Superior temporal gyrus (tissue), 1 donor: ENCODE results near the gene ANKRD50.

Experiments
- DNase-seq: peaks from one replicate; pipeline ENCODE4 v3.0.0-alpha.2; 2016; ENCODE audit errors: extremely low spot score

Gene ANKRD50, protein sequence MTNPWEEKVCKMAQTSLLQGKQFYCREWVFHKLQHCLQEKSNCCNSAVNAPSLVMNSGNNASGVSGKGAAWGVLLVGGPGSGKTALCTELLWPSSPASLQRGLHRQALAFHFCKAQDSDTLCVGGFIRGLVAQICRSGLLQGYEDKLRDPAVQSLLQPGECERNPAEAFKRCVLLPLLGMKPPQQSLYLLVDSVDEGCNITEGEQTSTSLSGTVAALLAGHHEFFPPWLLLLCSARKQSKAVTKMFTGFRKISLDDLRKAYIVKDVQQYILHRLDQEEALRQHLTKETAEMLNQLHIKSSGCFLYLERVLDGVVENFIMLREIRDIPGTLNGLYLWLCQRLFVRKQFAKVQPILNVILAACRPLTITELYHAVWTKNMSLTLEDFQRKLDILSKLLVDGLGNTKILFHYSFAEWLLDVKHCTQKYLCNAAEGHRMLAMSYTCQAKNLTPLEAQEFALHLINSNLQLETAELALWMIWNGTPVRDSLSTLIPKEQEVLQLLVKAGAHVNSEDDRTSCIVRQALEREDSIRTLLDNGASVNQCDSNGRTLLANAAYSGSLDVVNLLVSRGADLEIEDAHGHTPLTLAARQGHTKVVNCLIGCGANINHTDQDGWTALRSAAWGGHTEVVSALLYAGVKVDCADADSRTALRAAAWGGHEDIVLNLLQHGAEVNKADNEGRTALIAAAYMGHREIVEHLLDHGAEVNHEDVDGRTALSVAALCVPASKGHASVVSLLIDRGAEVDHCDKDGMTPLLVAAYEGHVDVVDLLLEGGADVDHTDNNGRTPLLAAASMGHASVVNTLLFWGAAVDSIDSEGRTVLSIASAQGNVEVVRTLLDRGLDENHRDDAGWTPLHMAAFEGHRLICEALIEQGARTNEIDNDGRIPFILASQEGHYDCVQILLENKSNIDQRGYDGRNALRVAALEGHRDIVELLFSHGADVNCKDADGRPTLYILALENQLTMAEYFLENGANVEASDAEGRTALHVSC (N-terminal part only)

DNA sequence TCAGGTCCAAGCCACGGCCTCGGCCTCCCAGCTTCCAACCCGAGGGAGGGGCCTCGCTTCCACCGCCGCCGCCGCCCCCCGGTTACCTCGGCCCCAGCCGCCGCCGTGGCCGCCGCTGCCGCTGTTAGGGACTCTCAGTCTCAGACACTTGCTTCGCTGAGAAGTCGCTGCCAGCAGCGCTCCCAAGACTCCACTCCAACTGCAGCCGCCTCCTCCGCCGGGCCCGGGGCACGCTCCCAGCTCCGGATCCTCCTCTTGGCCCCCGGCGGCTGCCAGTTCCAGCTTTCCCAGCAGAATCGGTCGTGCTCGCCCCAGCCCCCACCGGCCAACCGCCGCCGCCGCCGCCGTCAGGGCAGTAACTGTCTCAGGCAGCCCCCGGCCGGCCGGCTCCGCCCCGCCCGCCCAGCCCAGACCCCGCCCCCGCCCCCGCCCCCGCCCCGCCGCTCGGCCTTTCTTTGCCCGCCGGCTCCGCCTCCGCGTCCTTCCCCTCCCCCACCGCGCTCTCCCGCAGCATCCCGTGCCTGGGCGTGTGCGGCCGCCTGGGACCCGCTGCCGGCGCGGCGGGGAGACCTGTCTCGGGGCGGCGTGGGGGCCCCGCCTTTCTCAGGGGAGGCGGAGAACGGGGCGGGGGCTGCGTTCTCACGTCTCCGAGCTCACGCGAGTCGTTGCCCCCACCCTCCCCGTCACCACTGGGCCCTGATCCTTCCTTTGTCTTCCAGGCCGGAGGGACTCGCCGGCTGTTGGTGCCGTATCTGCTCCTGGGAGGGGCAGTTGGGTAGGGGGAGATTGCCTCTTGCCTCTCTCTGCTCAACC lies at the start of gene ANKRD50:
ANKRD50 (minus strand) TSS at position 361 of the 813 bp plus-strand sequence. CDS start 2,221 bp downstream, outside the sequence.
- DNase-seq: peak; percentile 78

GRCh38 chr4:124757126-124757525 lies 44.6 kb upstream of the ANKRD50 start:
- no peak for DNase-seq

DNA sequence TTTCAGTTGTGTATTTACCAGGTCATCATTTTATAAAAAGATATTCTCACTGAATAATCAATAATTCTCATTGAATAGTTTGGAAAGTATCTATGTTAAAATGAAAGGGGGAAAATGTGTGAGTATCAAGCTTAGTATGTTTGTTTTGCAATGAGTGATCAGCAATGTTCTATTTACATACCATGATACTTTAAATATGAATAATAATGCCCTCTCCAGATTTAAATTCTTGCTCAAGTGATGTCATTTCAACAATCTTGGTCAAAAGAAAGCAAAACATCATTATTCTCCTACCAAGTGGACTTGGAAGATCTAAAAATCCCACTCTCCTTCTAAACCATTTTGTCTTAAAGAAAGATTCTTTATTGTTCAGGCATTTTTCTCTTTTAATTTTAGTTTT lies 42.1 kb upstream of the ANKRD50 start:
- no peak for DNase-seq

GRCh38 chr4:124753941-124754581 lies 41.5 kb upstream of the ANKRD50 start:
- no peak for DNase-seq

DNA sequence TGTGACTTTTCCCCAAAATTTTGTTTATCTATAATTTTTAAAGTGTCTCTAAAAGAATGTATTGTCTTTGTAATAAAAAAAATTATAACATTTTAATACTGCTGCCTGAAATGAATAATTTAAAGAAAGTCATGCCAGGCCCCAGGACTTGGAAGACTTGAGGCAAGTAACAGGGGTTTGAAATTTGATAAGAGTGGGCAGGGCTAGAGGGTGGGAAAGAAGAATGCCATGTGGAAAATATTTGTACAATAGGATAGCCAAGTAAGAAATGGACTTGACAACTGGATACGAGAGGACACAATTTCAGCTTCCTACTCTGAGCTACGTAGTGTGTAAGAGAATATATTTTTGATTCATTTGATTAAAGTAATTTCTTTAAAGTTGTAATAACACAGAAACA lies 36.9 kb upstream of the ANKRD50 start:
- DNase-seq: no peak

- no peak for DNase-seq
Measured at GRCh38 chr4:124748965-124749364, 36.4 kb upstream of the ANKRD50 start.

DNA sequence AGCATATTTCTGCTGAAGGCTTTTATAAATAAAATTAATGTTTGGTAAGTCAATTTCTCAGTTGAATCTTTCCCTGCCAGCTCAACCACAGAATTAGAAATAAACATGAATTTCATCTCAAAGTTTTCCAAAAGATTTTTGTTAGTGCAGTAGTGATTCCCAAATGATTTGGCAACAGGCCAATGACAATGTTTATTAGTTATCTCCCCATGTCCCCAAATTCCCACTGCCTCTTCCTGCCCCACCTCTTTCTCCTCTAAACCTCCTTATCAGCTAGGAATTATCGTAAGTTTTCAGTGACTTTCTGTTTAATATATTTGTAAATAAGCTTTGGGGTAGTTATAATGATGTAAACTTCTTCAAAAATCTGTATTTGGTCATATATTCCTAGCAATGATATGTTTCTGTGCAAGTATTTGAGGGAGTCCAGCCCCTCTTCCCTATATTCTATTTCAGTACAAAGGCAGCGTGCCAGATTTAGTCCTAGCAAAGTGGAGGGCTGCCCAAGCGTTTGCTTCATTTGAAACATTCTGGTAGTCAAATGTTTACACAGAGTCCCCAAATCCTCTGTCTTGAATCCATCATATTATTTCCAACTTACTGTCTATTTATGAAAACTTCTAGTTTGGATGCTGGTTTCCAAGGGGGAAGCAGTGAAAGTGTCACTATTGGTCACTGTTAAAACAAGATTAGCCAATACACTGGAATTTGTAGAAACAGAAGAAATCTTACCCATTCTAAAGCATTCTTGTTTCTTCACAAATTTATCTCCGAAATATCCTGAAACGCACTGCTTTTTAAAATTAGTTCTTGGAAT lies 33.7 kb upstream of the ANKRD50 start:
- no peak for DNase-seq

DNA sequence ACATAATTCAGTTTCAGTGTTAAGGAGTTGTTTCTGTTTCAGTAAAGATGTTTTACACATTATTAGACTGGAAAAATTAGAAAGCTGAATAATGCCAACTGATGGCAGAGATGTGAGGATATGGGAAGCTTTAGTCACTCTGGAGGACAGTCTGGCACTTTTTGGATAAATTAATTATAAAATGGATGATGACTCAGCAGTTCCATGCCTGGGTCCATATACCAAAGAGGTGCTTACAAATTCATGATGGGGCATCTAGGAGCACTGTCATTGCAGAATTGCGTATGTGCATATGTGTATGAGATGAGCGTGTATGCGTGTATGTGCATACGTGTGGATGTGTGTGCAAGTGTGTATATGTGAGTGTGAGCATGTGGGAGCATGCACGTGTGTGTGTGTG lies 31.2 kb upstream of the ANKRD50 start:
- no peak for DNase-seq

- no peak for DNase-seq
Measured at GRCh38 chr4:124740501-124740900, 28.0 kb upstream of the ANKRD50 start.

DNA sequence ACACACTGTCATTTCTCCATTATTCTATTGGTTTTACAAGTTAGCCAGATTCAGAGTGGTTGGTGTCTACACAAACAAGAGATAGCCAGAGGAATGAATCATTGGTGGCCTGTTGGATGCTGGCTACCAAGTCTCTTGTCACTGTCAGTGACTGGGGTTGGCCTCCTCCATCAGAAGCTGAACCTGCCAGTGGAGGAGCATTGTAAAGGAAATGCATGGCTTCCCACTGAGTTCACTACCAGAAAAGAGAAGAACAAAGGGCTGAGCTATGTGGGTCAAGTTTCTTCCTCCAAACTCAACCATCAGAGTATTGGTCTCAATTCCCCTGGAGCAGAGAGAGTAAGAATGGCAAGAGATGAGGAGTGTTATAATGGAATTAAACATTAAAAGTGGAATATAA lies 26.5 kb upstream of the ANKRD50 start:
- DNase-seq: no peak

- DNase-seq: no peak
Measured at GRCh38 chr4:124737619-124738018, 25.1 kb upstream of the ANKRD50 start.

GRCh38 chr4:124736526-124736925 lies 24.0 kb upstream of the ANKRD50 start:
- no peak for DNase-seq

- DNase-seq: no peak
Measured at GRCh38 chr4:124727331-124727890, 14.9 kb upstream of the ANKRD50 start.

DNA sequence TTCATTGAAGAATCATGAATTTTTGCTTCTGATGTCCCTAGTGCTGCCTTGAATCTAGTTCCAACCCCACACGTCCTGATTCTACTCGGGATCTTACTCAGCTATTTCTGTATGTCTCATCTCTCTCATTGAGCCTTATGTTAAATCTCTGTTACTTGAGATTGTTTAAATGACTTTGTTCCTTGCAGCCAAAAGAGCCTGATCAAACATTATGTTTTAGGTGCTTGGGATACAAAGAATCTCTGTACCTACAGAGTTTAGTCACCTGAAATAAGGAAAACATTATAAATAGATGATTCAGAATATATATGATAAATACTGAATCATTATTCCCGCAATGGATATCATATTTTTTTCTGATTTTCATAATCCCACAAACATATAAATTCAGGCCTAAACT lies 13.7 kb upstream of the ANKRD50 start:
- DNase-seq: no peak

GRCh38 chr4:124722071-124722470 lies 9.5 kb upstream of the ANKRD50 start:
- DNase-seq: no peak

DNA sequence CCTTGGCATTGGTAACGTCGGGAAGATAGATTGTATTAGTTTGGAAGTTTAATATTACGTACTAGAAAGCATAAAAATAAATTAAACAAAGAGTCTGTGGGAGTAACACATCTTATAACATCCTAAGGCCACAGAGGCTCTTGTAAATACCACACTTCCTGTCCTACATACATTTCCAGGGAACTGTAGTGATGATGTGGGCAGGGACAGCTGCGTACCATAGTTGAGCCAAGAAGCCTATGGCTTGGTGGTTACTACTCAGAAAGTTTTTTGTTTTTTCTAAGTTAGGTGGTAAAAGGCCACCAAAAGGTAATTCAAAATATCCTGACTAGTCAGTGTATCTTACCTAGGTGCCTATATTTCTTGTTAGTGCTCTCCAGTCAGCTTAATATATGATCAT lies 4.6 kb upstream of the ANKRD50 start:
- DNase-seq: no peak

- DNase-seq: peak; percentile 89
Measured at GRCh38 chr4:124713185-124713592, 657 bp upstream of the ANKRD50 start.

DNA sequence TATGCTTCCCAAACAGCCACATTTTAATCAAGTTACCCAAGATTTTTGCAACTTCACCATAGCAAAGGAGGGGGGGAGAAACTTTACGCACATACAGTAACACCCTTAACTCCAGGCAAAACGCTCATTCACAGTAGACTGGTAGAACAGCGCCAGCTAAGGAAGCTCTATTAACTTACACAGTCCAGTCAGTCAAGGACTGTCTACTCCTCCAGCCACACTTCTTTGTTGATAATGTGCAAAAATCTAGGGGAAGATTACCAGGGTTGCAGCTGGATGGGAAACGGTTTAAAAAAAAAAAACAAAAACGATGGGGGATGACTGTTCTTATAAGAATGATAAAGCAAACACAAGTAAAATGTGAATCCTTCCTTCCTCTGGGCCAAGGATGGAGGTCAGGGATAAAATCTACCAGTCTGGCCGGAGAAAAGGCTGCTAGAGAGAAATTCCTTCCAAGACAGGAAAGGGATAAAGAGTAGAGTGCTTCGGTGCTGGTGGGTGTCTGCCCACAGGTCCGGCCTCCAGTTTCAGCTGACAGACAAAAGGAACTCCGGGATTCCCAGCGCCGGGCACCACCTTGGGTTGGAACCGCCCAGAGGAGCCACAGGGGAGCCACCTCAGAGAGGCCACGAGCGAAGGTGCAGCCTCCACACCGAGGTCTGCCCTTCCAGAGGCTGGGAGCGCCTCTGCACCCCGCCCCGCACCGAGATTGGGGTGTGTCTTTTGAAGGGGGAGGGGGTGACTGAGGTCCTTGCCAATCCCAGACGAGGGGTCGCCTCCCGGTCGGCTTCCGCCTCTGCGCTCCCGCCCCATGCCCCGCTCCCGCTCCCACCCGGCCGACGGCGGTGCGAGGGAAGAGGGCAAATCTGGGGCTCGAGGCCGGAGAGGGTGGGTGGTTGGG lies 811 bp downstream of the ANKRD50 start:
- DNase-seq: peak; percentile 82

GRCh38 chr4:124710911-124711310 lies 1.6 kb downstream of the ANKRD50 start:
- peak; percentile 62 for DNase-seq
